ENCODE data around the gene CCDC177. TPM values are rescaled to one million over a fixed set of nuclear protein-coding genes. Genes with fewer than 3 reads are reported as not detected.

Gene CCDC177
- 0.02 TPM in 1 of 5 replicates, not detected in the others for total RNA-seq (2022; extraction: Qiagen RNA extraction; ENCODE audit: low read depth)

GRCh38 chr14:69574263-69574953 is at the start of gene CCDC177:
Gene CCDC177 (minus strand): TSS chr14:69574871. CDS start chr14:69573622, 1,249 bp downstream.

GRCh38 chr14:69611172-69612013 is 36.7 kb upstream of the CCDC177 start, which contains the start of gene SUSD6:
Gene SUSD6 (plus strand): TSS chr14:69611596. CDS start chr14:69658593, 46,997 bp downstream.

Other genes with a start within 250 kb of the CCDC177 start
- 331 to 399 TPM (median 348 TPM) in 5 replicates for gene ERH, start 176.6 kb downstream of the CCDC177 start, total RNA-seq (2022; extraction: Qiagen RNA extraction; ENCODE audit: low read depth)
- gene SLC39A9, start 176.2 kb downstream of the CCDC177 start, total RNA-seq (2022; extraction: Qiagen RNA extraction; ENCODE audit: low read depth) = 44.5 to 49.5 TPM (median 45.8 TPM) in 5 replicates
- gene PLEKHD1, start 90.1 kb downstream of the CCDC177 start, total RNA-seq (2022; extraction: Qiagen RNA extraction; ENCODE audit: low read depth) = 0.02 to 0.07 TPM (median 0.04 TPM) in 4 of 5 replicates, not detected in the other
- 6.6 to 8.3 TPM (median 8.0 TPM) in 5 replicates for gene SUSD6, start 36.7 kb upstream of the CCDC177 start, total RNA-seq (2022; extraction: Qiagen RNA extraction; ENCODE audit: low read depth)
- gene SRSF5, start 192.3 kb upstream of the CCDC177 start, total RNA-seq (2022; extraction: Qiagen RNA extraction; ENCODE audit: low read depth) = 178 to 394 TPM (median 210 TPM) in 5 replicates
- gene SLC10A1, start 222.4 kb upstream of the CCDC177 start, total RNA-seq (2022; extraction: Qiagen RNA extraction; ENCODE audit: low read depth) = not detected in 5 replicates

Measured in A549 treated with DMSO at 1 μM for 4 hours (cell line).